A673 (cell line): Measurements from ENCODE around the gene CARS2. TPM values are rescaled to one million over a fixed set of nuclear protein-coding genes. Genes with fewer than 3 reads are reported as not detected.

Experiments
- BruUV-seq: library from RNA; stranded (reverse); fragments of 400-500 nt; replicated peaks from 2 replicates; lab custom pipeline; 2021; lab: Mats Ljungman, UMichigan
- CTCF ChIA-PET: fragments of 300-600 bp; sonication (Branson Sonifier 250); formaldehyde crosslinking; loops from one replicate; lab custom pipeline; 2022; ENCODE audit warnings: antibody characterized with exemption; lab: Charles Lee
- POLR2A ChIA-PET: fragments of 300-600 bp; sonication (Branson Sonifier 250); formaldehyde crosslinking; loops from one replicate; lab custom pipeline; 2022; ENCODE audit warnings: antibody characterized with exemption; ENCODE audit not compliant: low non-redundant PET; lab: Charles Lee
- DNase-seq: peaks from one replicate; pipeline ENCODE4 v3.0.0-alpha.2; 2015; ENCODE audit warnings: low spot score
- H3K27ac ChIP-seq: fragments of 200-600 bp; sonication (generic); 2 replicates; pipeline ENCODE4 v1.5.1; 2016; ENCODE audit warnings: mixed run types, low read depth, mild to moderate bottlenecking, mixed read lengths, antibody characterized with exemption, low read length; ENCODE audit not compliant: poor library complexity, severe bottlenecking
- H3K27me3 ChIP-seq: fragments of 200-600 bp; sonication (generic); replicated peaks from 2 replicates; pipeline ENCODE4 v1.6.1; 2017; ENCODE audit warnings: mixed run types, low read depth, mild to moderate bottlenecking, mixed read lengths, antibody characterized with exemption, low read length; ENCODE audit not compliant: insufficient read depth, poor library complexity
- H3K36me3 ChIP-seq: fragments of 200-600 bp; sonication (generic); 2 replicates; pipeline ENCODE4 v1.6.1; 2016; ENCODE audit warnings: mixed run types, mild to moderate bottlenecking, mixed read lengths, antibody characterized with exemption, low read length; ENCODE audit not compliant: insufficient read depth, poor library complexity, severe bottlenecking
- H3K4me1 ChIP-seq: fragments of 200-600 bp; sonication (generic); 2 replicates; pipeline ENCODE4 v1.6.1; 2017; ENCODE audit warnings: mixed run types, mild to moderate bottlenecking, mixed read lengths, antibody characterized with exemption, low read length; ENCODE audit not compliant: insufficient read depth, poor library complexity, severe bottlenecking
- H3K4me3 ChIP-seq: fragments of 200-600 bp; sonication (generic); 2 replicates; pipeline ENCODE4 v1.5.1; 2016; ENCODE audit warnings: low read depth, mixed run types, mild to moderate bottlenecking, mixed read lengths, low read length; ENCODE audit not compliant: poor library complexity, severe bottlenecking
- H3K9me3 ChIP-seq: fragments of 200-600 bp; sonication (generic); 2 replicates; pipeline ENCODE4 v1.6.1; 2016; ENCODE audit warnings: mixed run types, low read depth, mild to moderate bottlenecking, mixed read lengths, antibody characterized with exemption, low read length; ENCODE audit not compliant: poor library complexity, severe bottlenecking
- CTCF ChIP-seq: fragments of 300-800, 200-600 bp; sonication (generic); conservative IDR thresholded peaks from 2 replicates; pipeline ENCODE4 v1.5.1; 2017; ENCODE audit warnings: low read depth, mild to moderate bottlenecking, antibody characterized with exemption, low read length, moderate library complexity, mixed read lengths
- EZH2 ChIP-seq: fragments of 200-600 bp; sonication (generic); IDR thresholded peaks from 2 replicates; pipeline ENCODE4 v1.6.1; 2017; ENCODE audit warnings: borderline replicate concordance, low read depth, mild to moderate bottlenecking, mixed read lengths, antibody characterized with exemption, low read length; ENCODE audit not compliant: poor library complexity, severe bottlenecking
- intact Hi-C: fragments of 100-400 bp; cut with micrococcal nuclease; formaldehyde crosslinking; loops from one replicate; pipeline ENCODE4 v1.10.0; 2022; ENCODE audit not compliant: unreplicated experiment
- total RNA-seq: library from RNA; stranded (reverse); gene quantifications from 2 replicates; pipeline ENCODE4 v1.2.3, GENCODE V29; 2021

The CARS2 gene
- total RNA-seq, 1 experiment from 2014 or later = 71.4 TPM

- no peak for DNase-seq
- Histone ChIP-seq H3K4me3 (no peak overlapping the region), H3K9me3 (no peaks in the 10 kb centered on the region), H3K4me1 (no peaks in the 10 kb centered on the region), H3K36me3 (peaks cover 39% of the 10 kb centered on the region), H3K27ac (no peak overlapping the region), H3K27me3 (no peaks in the 10 kb centered on the region)
- no TSS peak for BruUV-seq
- TF ChIP-seq CTCF (no peak), EZH2 (no peak)
- intact Hi-C loops = no loop called here
- ChIA-PET CTCF (no interaction called here), POLR2A (no interaction called here)
Observed at GRCh38 chr13:110699148-110700145, 6.5 kb downstream of the CARS2 start.

- Histone ChIP-seq H3K27me3 (no peaks in the 10 kb centered on the region), H3K36me3 (peaks cover 40% of the 10 kb centered on the region), H3K4me3 (no peak overlapping the region), H3K9me3 (no peaks in the 10 kb centered on the region), H3K4me1 (no peaks in the 10 kb centered on the region), H3K27ac (no peak overlapping the region)
- no peak for DNase-seq
- CTCF ChIA-PET = no interaction called here
- TF ChIP-seq CTCF = no peak
- TF ChIP-seq EZH2 = no peak
- intact Hi-C loops = no loop called here
- BruUV-seq = no TSS peak
- POLR2A ChIA-PET = no interaction called here
Observed at GRCh38 chr13:110698689-110699088, 7.2 kb downstream of the CARS2 start.

GRCh38 chr13:110697842-110698241, 8.1 kb downstream of the CARS2 start:
- Histone ChIP-seq H3K4me1 (no peaks in the 10 kb centered on the region), H3K27me3 (no peaks in the 10 kb centered on the region), H3K4me3 (no peak overlapping the region), H3K27ac (no peak overlapping the region), H3K9me3 (no peaks in the 10 kb centered on the region), H3K36me3 (peaks cover 43% of the 10 kb centered on the region)
- intact Hi-C loops = no loop called here
- POLR2A ChIA-PET = no interaction called here
- TF ChIP-seq EZH2 (no peak), CTCF (no peak)
- no peak for DNase-seq
- CTCF ChIA-PET = no interaction called here
- BruUV-seq = no TSS peak
